Upper lobe of left lung (tissue), 4 donors: ENCODE data around the gene CADPS.

Experiments used
- EP300 ChIP-seq, 4 donors: sonication (generic); formaldehyde crosslinking; IDR thresholded peaks; one replicate each; pipeline ENCODE4 v1.5.1; 2017; ENCODE audit warnings: antibody characterized with exemption in 4 of 4, control low read depth in 2 of 4
- POLR2A ChIP-seq, 4 donors: fragments of 450-650 bp; IDR thresholded peaks; one replicate each; pipeline ENCODE4 v1.5.1; 2016 to 2017; ENCODE audit warnings: antibody characterized with exemption in 4 of 4, mild to moderate bottlenecking in 2 of 4
- POLR2AphosphoS5 ChIP-seq, 2 donors: sonication (generic); formaldehyde crosslinking; IDR thresholded peaks; one replicate each; pipeline ENCODE4 v1.5.1; 2017; ENCODE audit warnings: antibody characterized with exemption in 2 of 2
- TF ChIP-seq, protein P1 (sequence below), 6 experiments: fragments of 450-650 bp in 4 of 6; fragments of 200-600 bp in 2 of 6; sonication (generic) in 2 of 6; IDR thresholded peaks; one replicate each; pipeline ENCODE4 v1.5.1; 2016 to 2019; ENCODE audit warnings: antibody characterized with exemption in 6 of 6

DNA sequence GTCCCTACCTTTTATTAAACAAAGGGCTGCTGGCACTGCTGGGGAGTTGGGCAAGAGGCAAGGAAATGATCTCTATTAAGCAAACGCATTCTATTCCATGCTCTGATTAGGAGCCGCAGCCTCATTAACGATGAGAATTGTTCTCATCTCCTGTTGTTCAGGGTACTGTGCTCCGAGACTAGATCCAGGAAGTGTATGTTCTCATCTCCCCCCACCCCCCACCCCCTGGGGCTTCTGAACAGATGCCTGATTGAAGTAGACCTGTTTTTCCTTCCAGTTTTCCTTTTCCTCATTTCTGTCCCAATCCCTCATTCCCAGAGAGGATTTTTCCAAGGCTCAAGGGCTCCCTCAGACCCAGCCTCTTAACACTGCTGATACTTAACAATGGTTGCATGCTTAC is 420.3 kb downstream of the CADPS start:
- TF ChIP-seq POLR2A (IDR thresholded peaks at IDR 0.05) (no peak), EP300 (IDR thresholded peaks at IDR 0.05) (no peak), POLR2AphosphoS5 (IDR thresholded peaks at IDR 0.05) (no peak)
- TF ChIP-seq, protein P1, sequence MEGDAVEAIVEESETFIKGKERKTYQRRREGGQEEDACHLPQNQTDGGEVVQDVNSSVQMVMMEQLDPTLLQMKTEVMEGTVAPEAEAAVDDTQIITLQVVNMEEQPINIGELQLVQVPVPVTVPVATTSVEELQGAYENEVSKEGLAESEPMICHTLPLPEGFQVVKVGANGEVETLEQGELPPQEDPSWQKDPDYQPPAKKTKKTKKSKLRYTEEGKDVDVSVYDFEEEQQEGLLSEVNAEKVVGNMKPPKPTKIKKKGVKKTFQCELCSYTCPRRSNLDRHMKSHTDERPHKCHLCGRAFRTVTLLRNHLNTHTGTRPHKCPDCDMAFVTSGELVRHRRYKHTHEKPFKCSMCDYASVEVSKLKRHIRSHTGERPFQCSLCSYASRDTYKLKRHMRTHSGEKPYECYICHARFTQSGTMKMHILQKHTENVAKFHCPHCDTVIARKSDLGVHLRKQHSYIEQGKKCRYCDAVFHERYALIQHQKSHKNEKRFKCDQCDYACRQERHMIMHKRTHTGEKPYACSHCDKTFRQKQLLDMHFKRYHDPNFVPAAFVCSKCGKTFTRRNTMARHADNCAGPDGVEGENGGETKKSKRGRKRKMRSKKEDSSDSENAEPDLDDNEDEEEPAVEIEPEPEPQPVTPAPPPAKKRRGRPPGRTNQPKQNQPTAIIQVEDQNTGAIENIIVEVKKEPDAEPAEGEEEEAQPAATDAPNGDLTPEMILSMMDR (IDR thresholded peaks at IDR 0.05), result no peak
